ENCODE data around the gene RNF14. TPM values are rescaled to one million over a fixed set of nuclear protein-coding genes. Genes with fewer than 3 reads are reported as not detected.

Gene RNF14
- total and polyA plus RNA-seq, 10 of the 15 experiments (the other 5 are each of a cell fraction or from before 2014, with no cell fraction given), result 13.2 to 41.8 (median 28.3) TPM

- TF ChIP-seq RELB (IDR thresholded peaks at IDR 0.05; ENCODE audit: low read depth) (no peak), SUZ12 (IDR thresholded peaks at IDR 0.05; ENCODE audit: unreplicated experiment) (no peak), EED (IDR thresholded peaks at IDR 0.05; ENCODE audit: low read depth) (no peak), ZNF384 (IDR thresholded peaks at IDR 0.05; ENCODE audit: borderline replicate concordance, low read depth, low read length) (no peak), HDAC6 (IDR thresholded peaks at IDR 0.05; ENCODE audit: unreplicated experiment) (no peak), SREBF1 (IDR thresholded peaks at IDR 0.05; ENCODE audit: low read length) (no peak), MTA3 (IDR thresholded peaks at IDR 0.05; ENCODE audit: borderline replicate concordance, low read length) (no peak), ESRRA (IDR thresholded peaks at IDR 0.05; ENCODE audit: low read length) (no peak), ZNF687 (IDR thresholded peaks at IDR 0.05) (no peak), HDAC2 (IDR thresholded peaks at IDR 0.05) (no peak)
- WGBS (ENCODE audit: insufficient coverage, insufficient replicate concordance, low lambda C conversion rate, missing lambda C conversion rate), result 64% methylated on average over 2 of the region's 2 CpGs
- Histone ChIP-seq H3K27me3 (replicated peaks in 1 of 2; ENCODE audit: control insufficient read depth in 2 of 2, insufficient read depth in 2 of 2, low read length in 1 of 2) (no peaks in the 10 kb centered on the region), H2AFZ (ENCODE audit: control insufficient read depth, low read depth, low read length) (no peak overlapping the region), H3K27ac (ENCODE audit: control insufficient read depth, insufficient read depth) (no peak overlapping the region), H3K9ac (ENCODE audit: control insufficient read depth, insufficient read depth, low read length) (no peak overlapping the region), H3K9me3 (replicated peaks; ENCODE audit: control insufficient read depth, insufficient read depth, low read length) (no peaks in the 10 kb centered on the region), H3K79me2 (ENCODE audit: control insufficient read depth, insufficient read depth, low read length) (no peaks in the 10 kb centered on the region), H4K20me1 (ENCODE audit: control insufficient read depth, insufficient read depth) (no peaks in the 10 kb centered on the region), H3K4me1 (ENCODE audit: control insufficient read depth, insufficient read depth, low read length) (peaks cover 10% of the 10 kb centered on the region), H3K36me3 (ENCODE audit: control insufficient read depth in 2 of 2, insufficient read depth in 2 of 2, low read length in 1 of 2) (0 out of 4 replicates have a peak, but pooled peaks cover 0 to 3% of the 10 kb centered on the region in 2 experiments), H3K4me3 (no peak overlapping the region), H3K4me2 (ENCODE audit: control insufficient read depth, insufficient read depth) (no peak overlapping the region)
- FAIRE-seq (no peak), ATAC-seq (no peak), DNase-seq (ENCODE audit: low read depth, low spot score) (no peak)
- intact Hi-C loops (cut with micrococcal nuclease; ENCODE audit: unreplicated experiment), result no loop called here
- ChIA-PET POLR2A (no interaction called here), RAD21 (ENCODE audit: unreplicated experiment) (interaction anchor here (1.2 to 1.3 kb wide), 2 partner anchors 9 to 34 kb away, joined by 3 to 4 read pairs; partner anchors contain the start of gene GNPDA1), SMC1A (ENCODE audit: uncharacterized antibody, unreplicated experiment) (interaction anchor here (0.9 kb wide), 1 partner anchor 27 kb away, joined by 3 read pairs; no protein-coding TSS in a partner anchor), CTCF (interaction anchor here (0.7 kb wide), 1 partner anchor 16 kb away, joined by 5 read pairs; no protein-coding TSS in a partner anchor)
- in situ Hi-C loops (cut with MboI), result no loop called here
- BruUV-seq (replicated peaks), result no TSS peak
Measured at GRCh38 chr5:142003266-142003800, 34.4 kb downstream of the RNF14 start.
